Pancreas (tissue), 10 donors: ENCODE measurements around the gene PIP5K1B. TPM values are rescaled to one million over a fixed set of nuclear protein-coding genes. Genes with fewer than 3 reads are reported as not detected.

ENCODE experiments used
- ATAC-seq, 4 donors: fragments of 200-7000 bp; cut with Tn5 transposase; one replicate each; pipeline versions ENCODE4 v1.8.0 to v1.9.1; 2020; ENCODE audit warnings: mild to moderate bottlenecking in 4 of 4, moderate library complexity in 4 of 4
- DNase-seq, 6 donors: peaks; one replicate each; pipeline ENCODE4 v3.0.0-alpha.2; 2020
- FAIRE-seq: peaks from 2 replicates; lab custom pipeline; 2012; peaks lifted over from hg19 to GRCh38; lab: Jason Lieb, UNC
- H3K27ac ChIP-seq, 4 donors: fragments of 200-600 bp; sonication (generic); 1 replicate in 3 of 4; 2 replicates in 1 of 4; pipeline versions ENCODE4 v1.5.0 to v1.8.0; 2020
- H3K27me3 ChIP-seq, 4 donors: fragments of 200-600 bp; one replicate each; pipeline ENCODE4 v1.8.0; 2021
- H3K36me3 ChIP-seq, 3 donors: fragments of 200-600 bp; sonication (generic) in 1 of 3; one replicate each; pipeline versions ENCODE4 v1.5.0 to v1.8.0; 2020 to 2021
- H3K4me1 ChIP-seq, 3 donors: fragments of 200-600 bp; one replicate each; pipeline ENCODE4 v1.8.0; 2021
- H3K4me3 ChIP-seq, 4 donors: fragments of 200-600 bp; sonication (generic) in 2 of 4; one replicate each; pipeline versions ENCODE4 v1.5.0 to v1.8.0; 2020 to 2021
- H3K9me3 ChIP-seq, 4 donors: fragments of 200-600 bp; one replicate each; pipeline ENCODE4 v1.8.0; 2021
- WGBS, 2 donors: extraction: QIAGEN DNeasy Blood & Tissue Kit; methylation state at CpG; one replicate each; pipeline ENCODE4 v1.1.7; 2013; 5-methylcytosine and 5-hydroxymethylcytosine counted together
- intact Hi-C, 3 donors: fragments of 100-400 bp; cut with DNase I; formaldehyde crosslinking; loops; one replicate each; pipeline versions ENCODE4 v1.11.1 to v1.14.2; 2022
- polyA plus RNA-seq, 2 donors: library from polyadenylated mRNA; stranded (reverse); fragments of 200-250 nt; gene quantifications; one replicate each; pipeline ENCODE4 v1.2.3, GENCODE V29; 2013
- total RNA-seq, 6 donors: library from RNA; stranded (reverse); fragmentation: NEBNext Ultra II Directional in 4 of 6; extraction: Animal tissue kit (Norgen Biotek cat#: 25700) in 4 of 6; gene quantifications; one replicate each; pipeline versions ENCODE4 v1.2.1 to v1.2.4, GENCODE V29; 2021 to 2023
- TF ChIP-seq, protein P1 (sequence below), 4 donors: fragments of 200-600 bp; sonication (generic) in 3 of 4; IDR thresholded peaks; one replicate each; pipeline versions ENCODE4 v1.5.0 to v1.8.0; 2021; ENCODE audit warnings: antibody characterized with exemption in 4 of 4
- donor health status: healthy with polysubstance abuse.
- donor health status: DM: no; HTN: no; CAD: no; lungs with moderate emphysema.
- donor health status: DM: no; HTN: no; CAD: no.
- donor health status: control.
- donor health status: control.
- donor health status: Bipolar disorder and iron deficiency.
- donor health status: DM: yes; HTN: yes; CAD: no.
- donor health status: DM: no; HTN: no; CAD: no.
- donor health status: DM: no; HTN: no; CAD: no.
- donor health status: DM: yes; HTN: yes; CAD: no.

Gene PIP5K1B
- total and polyA plus RNA-seq, 8 donors = 1.3 to 6.9 (median 6.2) TPM

DNA sequence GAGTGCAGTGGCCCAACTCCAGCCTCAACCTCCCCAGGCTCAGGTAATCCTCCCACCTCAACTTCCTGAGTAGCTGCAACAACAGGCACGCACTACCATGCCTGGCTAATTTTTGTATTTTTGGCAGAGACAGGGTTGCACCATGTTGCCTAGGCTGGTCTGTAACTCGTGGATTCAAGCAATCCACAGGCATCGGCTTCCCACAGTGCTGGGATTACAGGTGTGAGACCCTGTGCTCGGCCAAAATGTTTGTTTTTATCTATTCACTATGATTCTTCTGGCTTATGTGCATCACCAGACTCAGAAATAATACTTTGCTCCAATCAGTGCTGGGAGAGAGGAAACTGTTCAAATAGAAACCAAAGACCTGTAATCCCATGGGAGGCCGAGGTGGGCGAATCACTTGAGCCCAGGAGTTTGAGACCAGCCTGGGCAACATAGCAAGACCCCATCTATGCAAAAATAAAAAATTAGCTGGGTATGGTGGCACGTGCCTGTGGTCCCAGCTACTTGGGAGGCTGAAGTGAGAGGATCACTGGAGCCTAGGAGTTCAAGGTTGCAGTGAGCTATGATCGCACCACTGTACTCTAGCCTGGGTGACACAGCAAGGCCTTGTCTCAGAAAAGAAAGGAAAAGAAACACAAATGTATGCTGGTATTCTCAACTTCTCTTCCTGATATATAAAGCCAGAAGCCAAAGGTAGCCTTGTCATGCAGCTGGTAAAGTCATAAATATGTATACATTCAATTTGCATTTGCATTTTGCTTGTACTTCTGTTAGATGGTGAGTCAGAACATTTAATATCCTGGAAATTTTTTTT, 4.5 kb downstream of the PIP5K1B start:
- no peak for FAIRE-seq
- ATAC-seq = no peak
- intact Hi-C loops = loop anchor here in 1 of 3 donors (10.0 kb wide), 1 partner anchor 295 kb away; no protein-coding TSS in a partner anchor

DNA sequence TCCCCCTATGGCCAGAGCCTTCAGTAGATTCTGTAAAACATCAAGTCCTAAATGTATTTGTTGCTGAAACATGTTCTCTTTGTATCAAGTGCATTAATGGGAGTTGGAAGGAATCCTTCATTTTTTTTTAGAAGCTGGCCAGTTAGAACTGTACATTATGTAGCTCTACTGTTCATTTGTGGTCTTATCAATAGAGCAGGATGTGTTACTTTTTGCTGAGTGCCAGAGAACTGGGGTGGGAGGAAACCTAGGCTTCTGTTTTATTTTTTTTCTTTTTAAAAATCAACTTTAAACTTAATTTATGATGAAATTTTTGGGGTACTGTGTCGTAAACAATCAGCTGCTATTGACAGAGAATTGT, 5.1 kb downstream of the PIP5K1B start:
- no peak overlapping the region for H3K4me3 ChIP-seq
- no peak overlapping the region for H3K27ac ChIP-seq
- H3K4me1 ChIP-seq = no peaks in the 10 kb centered on the region
- intact Hi-C loops = no loop called here
- FAIRE-seq = no peak
- ATAC-seq = no peak
- WGBS, 2 donors = 55 to 75% methylated on average over 1 of the region's 1 CpG
- H3K27me3 ChIP-seq = no peaks in the 10 kb centered on the region
- TF ChIP-seq, protein P1, sequence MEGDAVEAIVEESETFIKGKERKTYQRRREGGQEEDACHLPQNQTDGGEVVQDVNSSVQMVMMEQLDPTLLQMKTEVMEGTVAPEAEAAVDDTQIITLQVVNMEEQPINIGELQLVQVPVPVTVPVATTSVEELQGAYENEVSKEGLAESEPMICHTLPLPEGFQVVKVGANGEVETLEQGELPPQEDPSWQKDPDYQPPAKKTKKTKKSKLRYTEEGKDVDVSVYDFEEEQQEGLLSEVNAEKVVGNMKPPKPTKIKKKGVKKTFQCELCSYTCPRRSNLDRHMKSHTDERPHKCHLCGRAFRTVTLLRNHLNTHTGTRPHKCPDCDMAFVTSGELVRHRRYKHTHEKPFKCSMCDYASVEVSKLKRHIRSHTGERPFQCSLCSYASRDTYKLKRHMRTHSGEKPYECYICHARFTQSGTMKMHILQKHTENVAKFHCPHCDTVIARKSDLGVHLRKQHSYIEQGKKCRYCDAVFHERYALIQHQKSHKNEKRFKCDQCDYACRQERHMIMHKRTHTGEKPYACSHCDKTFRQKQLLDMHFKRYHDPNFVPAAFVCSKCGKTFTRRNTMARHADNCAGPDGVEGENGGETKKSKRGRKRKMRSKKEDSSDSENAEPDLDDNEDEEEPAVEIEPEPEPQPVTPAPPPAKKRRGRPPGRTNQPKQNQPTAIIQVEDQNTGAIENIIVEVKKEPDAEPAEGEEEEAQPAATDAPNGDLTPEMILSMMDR (IDR thresholded peaks at IDR 0.05) = no peak
- no peak for DNase-seq
- no peaks in the 10 kb centered on the region for H3K9me3 ChIP-seq
- no peaks in the 10 kb centered on the region for H3K36me3 ChIP-seq

More for the DNA sequence above, 4.5 kb downstream of the PIP5K1B start:
- no peaks in the 10 kb centered on the region for H3K27me3 ChIP-seq
- peaks cover 0 to under 1% (median 0%) of the 10 kb centered on the region in 3 donors for H3K4me1 ChIP-seq
- H3K4me3 ChIP-seq = no peak overlapping the region
- DNase-seq = no peak
- WGBS, 2 donors = 92 to 94% methylated on average over 8 of the region's 8 CpGs
- H3K36me3 ChIP-seq = no peaks in the 10 kb centered on the region
- no peaks in the 10 kb centered on the region for H3K9me3 ChIP-seq
- TF ChIP-seq, protein P1 (IDR thresholded peaks at IDR 0.05) = no peak
- no peak overlapping the region for H3K27ac ChIP-seq

DNA sequence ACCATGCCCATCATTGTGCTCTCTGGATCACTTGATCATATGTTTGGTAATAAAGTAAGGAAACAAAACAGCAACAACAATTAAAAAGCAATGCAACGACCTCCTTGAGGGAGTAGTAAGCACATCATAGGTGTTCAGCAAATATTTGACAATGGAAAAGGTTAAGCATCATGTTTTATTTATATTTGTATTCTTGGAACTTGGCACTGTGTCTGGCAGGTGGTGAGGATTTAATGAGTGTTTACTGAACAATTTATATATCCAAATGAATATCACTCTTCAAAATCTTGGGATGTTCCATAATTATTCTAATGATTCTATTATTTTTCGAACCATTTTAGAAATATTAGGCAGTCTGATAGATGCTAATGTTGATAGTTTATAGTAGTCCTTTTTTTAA, 6.2 kb downstream of the PIP5K1B start:
- intact Hi-C loops = no loop called here
- 50 to 55% methylated on average over 2 of the region's 2 CpGs for WGBS, 2 donors
- Histone ChIP-seq H3K4me3 (no peak overlapping the region), H3K9me3 (no peaks in the 10 kb centered on the region), H3K36me3 (no peaks in the 10 kb centered on the region), H3K27ac (no peak overlapping the region), H3K27me3 (no peaks in the 10 kb centered on the region), H3K4me1 (no peaks in the 10 kb centered on the region)
- TF ChIP-seq, protein P1 (IDR thresholded peaks at IDR 0.05) = no peak
- DNase-seq (no peak), FAIRE-seq (no peak), ATAC-seq (no peak)

DNA sequence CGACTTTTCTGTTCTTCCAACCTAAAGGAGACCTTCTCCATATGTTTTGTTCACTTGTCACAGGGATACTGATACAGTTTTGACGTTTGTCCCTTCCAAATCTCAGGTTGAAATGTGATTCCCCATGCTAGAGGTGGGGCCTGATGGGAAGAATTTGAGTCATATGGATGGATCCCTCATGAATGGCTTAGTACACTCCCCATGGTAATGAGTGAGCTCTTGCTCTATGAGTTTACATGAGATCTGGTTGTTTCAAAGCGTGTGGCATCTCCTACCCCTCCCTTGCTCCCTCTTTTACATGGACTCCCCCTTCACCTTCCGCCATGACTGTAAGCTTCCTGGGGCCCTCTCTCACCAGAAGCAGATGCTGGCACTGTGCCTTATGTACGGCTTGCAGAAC, 6.9 kb downstream of the PIP5K1B start:
- H3K36me3 ChIP-seq = no peaks in the 10 kb centered on the region
- TF ChIP-seq, protein P1 (IDR thresholded peaks at IDR 0.05) = no peak
- no peak for FAIRE-seq
- intact Hi-C loops = no loop called here
- H3K4me3 ChIP-seq = no peak overlapping the region
- H3K27ac ChIP-seq = no peak overlapping the region
- ATAC-seq = no peak
- H3K27me3 ChIP-seq = no peaks in the 10 kb centered on the region
- WGBS, 2 donors = 82 to 90% methylated on average over 5 of the region's 5 CpGs
- DNase-seq = no peak
- no peaks in the 10 kb centered on the region for H3K9me3 ChIP-seq
- no peaks in the 10 kb centered on the region for H3K4me1 ChIP-seq
